Smooth muscle cell (in vitro differentiated cells): Measurements from ENCODE around the gene DUSP1. TPM values are rescaled to one million over a fixed set of nuclear protein-coding genes. Genes with fewer than 3 reads are reported as not detected.

Experiments used
- DNase-seq: peaks from one replicate; lab custom pipeline; 2025; ENCODE audit not compliant: unreplicated experiment; lab: John Stamatoyannopoulos, UW
- H2AFZ ChIP-seq: fragments of 200-600 bp; sonication (generic); 2 replicates; pipeline ENCODE4 v1.6.0; 2016; ENCODE audit warnings: antibody characterized with exemption, low read depth, mild to moderate bottlenecking
- H3F3A ChIP-seq: fragments of 200-600 bp; sonication (generic); 2 replicates; pipeline ENCODE4 v1.6.0; 2017; ENCODE audit warnings: antibody characterized with exemption, low read depth
- H3K27ac ChIP-seq: fragments of 200-600 bp; sonication (generic); 2 replicates; pipeline ENCODE4 v1.5.1; 2016; ENCODE audit warnings: low read depth, mild to moderate bottlenecking
- H3K27me3 ChIP-seq: fragments of 200-600 bp; sonication (generic); 2 replicates; pipeline ENCODE4 v1.6.1; 2016; ENCODE audit warnings: low read depth, mild to moderate bottlenecking
- H3K36me3 ChIP-seq: fragments of 200-600 bp; sonication (generic); 2 replicates; pipeline ENCODE4 v1.5.1; 2016; ENCODE audit warnings: low read depth
- H3K4me1 ChIP-seq: fragments of 200-600 bp; sonication (generic); 2 replicates; pipeline ENCODE4 v1.5.1; 2016; ENCODE audit warnings: low read depth
- H3K4me2 ChIP-seq: fragments of 200-600 bp; sonication (generic); 2 replicates; pipeline ENCODE4 v1.6.0; 2016; ENCODE audit warnings: mild to moderate bottlenecking
- H3K4me3 ChIP-seq: fragments of 200-600 bp; sonication (generic); 2 replicates; pipeline ENCODE4 v1.5.1; 2016; ENCODE audit warnings: mild to moderate bottlenecking
- H3K79me2 ChIP-seq: fragments of 200-600 bp; sonication (generic); 2 replicates; pipeline ENCODE4 v1.6.0; 2016; ENCODE audit warnings: low read depth, mild to moderate bottlenecking
- H3K9ac ChIP-seq: fragments of 200-600 bp; sonication (generic); 2 replicates; pipeline ENCODE4 v1.6.0; 2016; ENCODE audit warnings: low read depth
- H3K9me3 ChIP-seq: fragments of 200-600 bp; sonication (generic); replicated peaks from 2 replicates; pipeline ENCODE4 v1.5.1; 2016; ENCODE audit warnings: low read depth
- H4K20me1 ChIP-seq: fragments of 200-600 bp; sonication (generic); 2 replicates; pipeline ENCODE4 v1.6.0; 2016; ENCODE audit warnings: low read depth
- CTCF ChIP-seq: fragments of 200-600 bp; sonication (generic); IDR thresholded peaks from 2 replicates; pipeline ENCODE4 v1.5.1; 2017; ENCODE audit warnings: borderline replicate concordance, mild to moderate bottlenecking, antibody characterized with exemption; ENCODE audit not compliant: insufficient read depth, poor library complexity, severe bottlenecking
- WGBS: methylation state at CpG from one replicate; pipeline ENCODE4 v1.1.7; 2016; ENCODE audit warnings: low lambda C conversion rate; 5-methylcytosine and 5-hydroxymethylcytosine counted together
- polyA plus RNA-seq: library from polyadenylated mRNA; unstranded; fragments of >200 nt; fragmentation: Nextera tagmentation; extraction: Ambion mirVana; gene quantifications from 2 replicates; pipeline ENCODE4 v1.2.1, GENCODE V29; 2016
- total RNA-seq: library from RNA; depleted of rRNA; stranded (reverse); fragments of >200 nt; gene quantifications from 2 replicates; pipeline ENCODE4 v1.2.3, GENCODE V29; 2014

The DUSP1 gene
- total and polyA plus RNA-seq, 2 experiments from 2014 or later = 817 to 995 TPM

DNA sequence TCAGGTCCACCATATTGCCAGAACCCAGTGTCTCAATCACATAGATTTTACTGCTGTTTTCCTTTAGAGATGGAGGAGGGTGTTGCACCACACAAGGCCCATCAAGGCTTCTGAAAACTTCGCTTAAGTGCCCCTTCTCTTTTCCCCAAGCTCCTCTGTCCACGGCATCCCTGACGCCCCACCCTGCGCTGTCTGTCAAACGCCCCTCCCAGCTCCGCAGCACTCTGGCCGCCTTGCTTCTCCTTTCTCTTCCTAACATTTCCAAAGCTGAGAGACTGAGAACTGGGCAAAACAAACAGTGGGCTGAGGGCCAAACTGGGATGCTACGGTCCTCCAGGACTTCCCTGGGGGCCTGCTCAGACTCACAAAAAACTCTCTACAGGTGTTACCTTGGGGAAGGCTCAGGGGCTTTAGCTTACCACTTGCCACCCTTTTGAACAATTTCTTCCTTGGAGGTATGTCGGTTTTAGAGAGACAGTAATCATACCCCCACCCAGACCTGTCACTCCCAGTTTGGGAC, 34.8 kb upstream of the DUSP1 start:
- H3K27ac ChIP-seq = no peak overlapping the region
- H3K9ac ChIP-seq = no peak overlapping the region
- H3K36me3 ChIP-seq = no peaks in the 10 kb centered on the region

GRCh38 chr5:172805018-172805683, 34.2 kb upstream of the DUSP1 start:
- TF ChIP-seq CTCF = no peak
- Histone ChIP-seq H3F3A (peaks cover 9% of the 10 kb centered on the region), H3K4me3 (no peak overlapping the region), H3K79me2 (no peaks in the 10 kb centered on the region), H3K9me3 (no peaks in the 10 kb centered on the region), H3K4me2 (no peak overlapping the region), H2AFZ (no peak overlapping the region), H3K9ac (no peak overlapping the region), H3K4me1 (no peaks in the 10 kb centered on the region), H3K27ac (no peak overlapping the region), H4K20me1 (no peaks in the 10 kb centered on the region), H3K36me3 (no peaks in the 10 kb centered on the region), H3K27me3 (no peaks in the 10 kb centered on the region)
- no peak for DNase-seq
- WGBS = 67% methylated on average over 2 of the region's 3 CpGs

More for the DNA sequence above, 34.8 kb upstream of the DUSP1 start:
- no peak overlapping the region for H3K4me2 ChIP-seq
- no peaks in the 10 kb centered on the region for H4K20me1 ChIP-seq
- H3K4me3 ChIP-seq = no peak overlapping the region
- H3K9me3 ChIP-seq = no peaks in the 10 kb centered on the region
- peaks cover 5% of the 10 kb centered on the region for H3F3A ChIP-seq
- H3K27me3 ChIP-seq = no peaks in the 10 kb centered on the region
- no peaks in the 10 kb centered on the region for H3K79me2 ChIP-seq
- H2AFZ ChIP-seq = no peak overlapping the region
- TF ChIP-seq CTCF = no peak
- no peaks in the 10 kb centered on the region for H3K4me1 ChIP-seq
- DNase-seq = no peak
- 90% methylated on average over 6 of the region's 9 CpGs for WGBS

DNA sequence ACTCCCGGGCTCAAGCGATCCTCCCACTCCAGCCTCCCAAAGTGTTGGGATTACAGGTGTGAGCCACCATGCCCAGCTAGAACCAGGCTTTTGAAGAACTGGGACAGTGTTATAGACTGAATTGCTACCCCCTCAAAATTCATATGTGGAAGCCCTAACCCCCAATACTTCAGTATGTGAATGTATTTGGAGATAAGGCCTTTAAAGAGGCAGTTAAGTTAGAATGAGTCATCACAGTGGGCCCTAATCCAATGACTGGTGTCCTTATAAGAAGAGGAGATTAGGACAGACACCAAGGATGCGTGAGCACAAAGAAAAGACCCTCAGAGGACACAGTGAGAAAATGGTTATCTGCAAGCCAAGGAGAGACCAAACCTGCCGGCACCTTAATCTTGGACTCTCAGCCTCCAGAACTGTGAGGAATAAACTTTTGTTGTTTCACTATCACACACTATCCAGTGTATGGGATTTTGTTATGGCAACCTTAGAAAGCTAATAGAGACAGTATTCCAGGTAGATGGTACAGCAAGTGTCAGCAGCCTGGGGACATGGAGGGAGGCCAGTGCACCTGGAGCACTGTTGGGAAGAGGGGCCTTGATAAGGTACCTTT, 31.7 kb upstream of the DUSP1 start:
- peak overlapping the region; percentile 84 for H3K27ac ChIP-seq

More for the DNA sequence above, 31.7 kb upstream of the DUSP1 start:
- Histone ChIP-seq H3K27me3 (no peaks in the 10 kb centered on the region), H4K20me1 (no peaks in the 10 kb centered on the region), H3K4me3 (no peak overlapping the region), H3F3A (peaks cover 4% of the 10 kb centered on the region), H2AFZ (no peak overlapping the region), H3K9me3 (no peaks in the 10 kb centered on the region), H3K4me2 (peak overlapping the region; percentile 41), H3K4me1 (no peaks in the 10 kb centered on the region), H3K9ac (no peak overlapping the region), H3K36me3 (no peaks in the 10 kb centered on the region), H3K79me2 (no peaks in the 10 kb centered on the region)
- no peak for DNase-seq
- no peak for TF ChIP-seq CTCF
- 66% methylated on average over 4 of the region's 4 CpGs for WGBS
